Osteoblast (primary cell): ENCODE measurements around the gene MYO10. TPM values are rescaled to one million over a fixed set of nuclear protein-coding genes. Genes with fewer than 3 reads are reported as not detected.
"Not testable (repeated sequence)": the region's sequence is repeated elsewhere in the genome, so short reads cannot be mapped to it uniquely, and the experiment has no call there.

Experiments used
- DNase-seq: peaks from one replicate; pipeline ENCODE4 v3.0.0; 2011; ENCODE audit warnings: low spot score, mixed read lengths; ENCODE audit not compliant: insufficient read length; ENCODE audit errors: missing footprints
- H2AFZ ChIP-seq: 2 replicates; pipeline ENCODE4 v1.6.0; 2011; ENCODE audit warnings: mild to moderate bottlenecking, low read length
- H3K27ac ChIP-seq: 2 replicates; pipeline ENCODE4 v1.5.1; 2011; ENCODE audit warnings: mild to moderate bottlenecking, low read depth, low read length, moderate library complexity
- H3K27me3 ChIP-seq: 2 replicates; pipeline ENCODE4 v1.6.0; 2012; ENCODE audit warnings: mild to moderate bottlenecking, control low read depth, inconsistent platforms, low read length, moderate library complexity; ENCODE audit not compliant: insufficient read depth
- H3K36me3 ChIP-seq: 2 replicates; pipeline ENCODE4 v1.5.1; 2011; ENCODE audit warnings: mild to moderate bottlenecking, low read length, control low read depth, moderate library complexity; ENCODE audit not compliant: insufficient read depth
- H3K4me1 ChIP-seq: 2 replicates; pipeline ENCODE4 v1.5.1; 2011; ENCODE audit warnings: mild to moderate bottlenecking, low read length, control low read depth, moderate library complexity; ENCODE audit not compliant: insufficient read depth
- H3K4me2 ChIP-seq: 2 replicates; pipeline ENCODE4 v1.6.0; 2011; ENCODE audit warnings: mild to moderate bottlenecking, low read length; ENCODE audit not compliant: insufficient read depth
- H3K4me3 ChIP-seq: fragments of 200-600 bp; sonication (generic); 3 replicates; pipeline ENCODE4 v1.5.1; 2012; ENCODE audit warnings: mild to moderate bottlenecking, low read length, inconsistent platforms; ENCODE audit not compliant: insufficient read depth
- H3K79me2 ChIP-seq: 2 replicates; pipeline ENCODE4 v1.6.0; 2012; ENCODE audit warnings: mild to moderate bottlenecking, low read length, control low read depth, inconsistent platforms; ENCODE audit not compliant: insufficient read depth
- H3K9me3 ChIP-seq: 2 replicates; pipeline ENCODE4 v1.5.1; 2011; ENCODE audit warnings: low read depth, low read length, control low read depth
- H4K20me1 ChIP-seq: 2 replicates; pipeline ENCODE4 v1.6.0; 2012; ENCODE audit warnings: mild to moderate bottlenecking, low read length, control low read depth; ENCODE audit not compliant: insufficient read depth
- CTCF ChIP-seq: IDR thresholded peaks from 2 replicates; pipeline ENCODE4 v1.5.1; 2011; ENCODE audit warnings: mild to moderate bottlenecking, low read depth, low read length, moderate library complexity; ENCODE audit errors: extremely low read depth
- total RNA-seq: library from RNA; depleted of rRNA; stranded (reverse); fragments of >200 nt; gene quantifications from 2 replicates; pipeline ENCODE4 v1.2.3, GENCODE V29; 2012

MYO10 gene
- total RNA-seq, 1 donor: 40.9 TPM

GRCh38 chr5:16842896-16843295 lies 93.2 kb downstream of the MYO10 start:
- Histone ChIP-seq H3K9me3 (no peaks in the 10 kb centered on the region), H3K27me3 (no peaks in the 10 kb centered on the region), H3K27ac (no peak overlapping the region), H3K4me1 (no peaks in the 10 kb centered on the region), H4K20me1 (peaks cover 25% of the 10 kb centered on the region), H3K36me3 (peaks cover 4% of the 10 kb centered on the region), H3K79me2 (peaks cover 90% of the 10 kb centered on the region), H3K4me2 (no peak overlapping the region), H3K4me3 (no peak overlapping the region), H2AFZ (no peak overlapping the region)
- no peak for TF ChIP-seq CTCF
- no peak for DNase-seq

GRCh38 chr5:16841416-16841815 lies 94.7 kb downstream of the MYO10 start:
- Histone ChIP-seq H2AFZ (no peak overlapping the region), H3K27ac (no peak overlapping the region), H3K4me2 (no peak overlapping the region), H3K36me3 (peaks cover 4% of the 10 kb centered on the region), H4K20me1 (peaks cover 22% of the 10 kb centered on the region), H3K9me3 (no peaks in the 10 kb centered on the region), H3K4me1 (no peaks in the 10 kb centered on the region), H3K79me2 (peaks cover 95% of the 10 kb centered on the region), H3K27me3 (no peaks in the 10 kb centered on the region), H3K4me3 (no peak overlapping the region)
- DNase-seq: no peak
- TF ChIP-seq CTCF: no peak

- Histone ChIP-seq H3K27ac (no peak overlapping the region), H3K4me1 (peaks cover 6% of the 10 kb centered on the region), H3K36me3 (no peaks in the 10 kb centered on the region), H3K4me2 (no peak overlapping the region), H2AFZ (no peak overlapping the region), H3K79me2 (peaks cover 94% of the 10 kb centered on the region), H3K4me3 (no peak overlapping the region), H3K9me3 (no peaks in the 10 kb centered on the region), H4K20me1 (peaks cover 28% of the 10 kb centered on the region), H3K27me3 (no peaks in the 10 kb centered on the region)
- no peak for TF ChIP-seq CTCF
- no peak for DNase-seq
Observed at GRCh38 chr5:16837305-16837704, 98.8 kb downstream of the MYO10 start.

- Histone ChIP-seq H3K27ac (no peak overlapping the region), H3K36me3 (peaks cover 1% of the 10 kb centered on the region), H2AFZ (no peak overlapping the region), H3K4me1 (peaks cover 6% of the 10 kb centered on the region), H3K79me2 (peaks cover 97% of the 10 kb centered on the region), H3K4me2 (no peak overlapping the region), H3K27me3 (no peaks in the 10 kb centered on the region), H3K9me3 (no peaks in the 10 kb centered on the region), H4K20me1 (peaks cover 41% of the 10 kb centered on the region), H3K4me3 (no peak overlapping the region)
- DNase-seq: no peak
- TF ChIP-seq CTCF: no peak
Observed at GRCh38 chr5:16834029-16834428, 102.1 kb downstream of the MYO10 start.

- H3K4me1 ChIP-seq, DNase-seq, H3K9me3 ChIP-seq, H3K4me3 ChIP-seq, H3K27me3 ChIP-seq, H3K4me2 ChIP-seq, H3K36me3 ChIP-seq, H2AFZ ChIP-seq, H3K27ac ChIP-seq: not testable (repeated sequence)
- Histone ChIP-seq H3K79me2 (peaks cover 97% of the 10 kb centered on the region), H4K20me1 (peaks cover 51% of the 10 kb centered on the region)
Observed at GRCh38 chr5:16831326-16831725, 104.8 kb downstream of the MYO10 start.
